GM10847 (cell line): ENCODE data around the gene UTP4.

Source experiments
- POLR2A ChIP-seq: IDR thresholded peaks from 2 replicates; pipeline ENCODE4 v1.6.1; 2011; ENCODE audit not compliant: insufficient read length; ENCODE audit errors: extremely low read depth

UTP4 gene

GRCh38 chr16:69182730-69183416, 50.4 kb downstream of the UTP4 start:
- TF ChIP-seq POLR2A = no peak

- TF ChIP-seq POLR2A = peak; percentile 57
These were observed 54.4 kb downstream of the UTP4 start, which contains the start of gene SNTB2 for GRCh38 chr16:69186642-69187445. Gene SNTB2 (plus strand): TSS chr16:69187164. CDS start chr16:69187167, 3 bp downstream.

GRCh38 chr16:69187446-69188235, 55.2 kb downstream of the UTP4 start:
- TF ChIP-seq POLR2A = no peak

- TF ChIP-seq POLR2A = no peak
These were observed 55.7 kb downstream of the UTP4 start for GRCh38 chr16:69188236-69188549.

- TF ChIP-seq POLR2A = no peak
These were observed 56.3 kb downstream of the UTP4 start for GRCh38 chr16:69188716-69189115.

- no peak for TF ChIP-seq POLR2A
These were observed 57.7 kb downstream of the UTP4 start for GRCh38 chr16:69190046-69190588.

- TF ChIP-seq POLR2A = no peak
These were observed 58.1 kb downstream of the UTP4 start for GRCh38 chr16:69190598-69190997.

- no peak for TF ChIP-seq POLR2A
These were observed 58.7 kb downstream of the UTP4 start for GRCh38 chr16:69191136-69191535.

- TF ChIP-seq POLR2A = no peak
These were observed 61.4 kb downstream of the UTP4 start for GRCh38 chr16:69193855-69194254.

GRCh38 chr16:69194488-69194887, 62.0 kb downstream of the UTP4 start:
- TF ChIP-seq POLR2A = no peak

GRCh38 chr16:69195369-69196029, 63.0 kb downstream of the UTP4 start:
- TF ChIP-seq POLR2A = no peak

- no peak for TF ChIP-seq POLR2A
These were observed 65.1 kb downstream of the UTP4 start for GRCh38 chr16:69197573-69197972.

GRCh38 chr16:69199382-69199781, 66.9 kb downstream of the UTP4 start:
- no peak for TF ChIP-seq POLR2A

GRCh38 chr16:69201291-69201690, 68.8 kb downstream of the UTP4 start:
- no peak for TF ChIP-seq POLR2A

- no peak for TF ChIP-seq POLR2A
These were observed 69.3 kb downstream of the UTP4 start for GRCh38 chr16:69201787-69202186.
